MM.1S (cell line): ENCODE data around the gene FHIT.

Source experiments
- EZH2 ChIP-seq: fragments of 300-600 bp; sonication (generic); optimal IDR thresholded peaks from 2 replicates; pipeline ENCODE3; 2017; ENCODE audit warnings: low read depth, mild to moderate bottlenecking, antibody characterized with exemption, low read length, mixed read lengths
- EZH2phosphoT487 ChIP-seq: fragments of 300-600 bp; sonication (generic); IDR thresholded peaks from 2 replicates; pipeline ENCODE4 v1.6.1; 2018; ENCODE audit warnings: antibody characterized with exemption, low read length
- TF ChIP-seq, protein P1 (sequence below): fragments of 300-600 bp; sonication (generic); IDR thresholded peaks from 2 replicates; pipeline ENCODE4 v1.5.1; 2016; ENCODE audit warnings: antibody characterized with exemption, low read length, mixed read lengths

DNA sequence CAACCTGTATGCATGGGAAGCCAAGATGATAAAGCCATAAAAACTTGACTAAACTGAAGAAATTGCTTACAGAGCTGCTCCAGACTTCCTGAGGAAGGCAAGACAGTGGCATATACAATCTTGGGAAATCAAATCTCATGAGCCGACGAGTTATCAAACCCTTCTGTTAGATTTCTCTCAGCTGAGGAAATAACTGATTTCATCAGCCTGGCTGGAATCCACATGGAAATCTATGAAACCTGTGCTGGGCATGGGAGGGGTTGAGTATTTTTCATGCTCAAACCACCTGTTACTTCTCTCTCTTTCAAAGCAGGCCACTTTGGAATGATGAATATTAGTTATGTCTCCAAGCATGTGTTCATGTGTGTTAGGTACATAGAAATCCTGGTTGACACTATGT, 727.7 kb downstream of the FHIT start:
- TF ChIP-seq, protein P1, sequence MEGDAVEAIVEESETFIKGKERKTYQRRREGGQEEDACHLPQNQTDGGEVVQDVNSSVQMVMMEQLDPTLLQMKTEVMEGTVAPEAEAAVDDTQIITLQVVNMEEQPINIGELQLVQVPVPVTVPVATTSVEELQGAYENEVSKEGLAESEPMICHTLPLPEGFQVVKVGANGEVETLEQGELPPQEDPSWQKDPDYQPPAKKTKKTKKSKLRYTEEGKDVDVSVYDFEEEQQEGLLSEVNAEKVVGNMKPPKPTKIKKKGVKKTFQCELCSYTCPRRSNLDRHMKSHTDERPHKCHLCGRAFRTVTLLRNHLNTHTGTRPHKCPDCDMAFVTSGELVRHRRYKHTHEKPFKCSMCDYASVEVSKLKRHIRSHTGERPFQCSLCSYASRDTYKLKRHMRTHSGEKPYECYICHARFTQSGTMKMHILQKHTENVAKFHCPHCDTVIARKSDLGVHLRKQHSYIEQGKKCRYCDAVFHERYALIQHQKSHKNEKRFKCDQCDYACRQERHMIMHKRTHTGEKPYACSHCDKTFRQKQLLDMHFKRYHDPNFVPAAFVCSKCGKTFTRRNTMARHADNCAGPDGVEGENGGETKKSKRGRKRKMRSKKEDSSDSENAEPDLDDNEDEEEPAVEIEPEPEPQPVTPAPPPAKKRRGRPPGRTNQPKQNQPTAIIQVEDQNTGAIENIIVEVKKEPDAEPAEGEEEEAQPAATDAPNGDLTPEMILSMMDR = no peak
- TF ChIP-seq EZH2 = no peak
- no peak for TF ChIP-seq EZH2phosphoT487
